ENCODE results near the gene POLR2I.
"Not testable (repeated sequence)": the region's sequence is repeated elsewhere in the genome, so short reads cannot be mapped to it uniquely, and the experiment has no call there.

POLR2I gene

DNA sequence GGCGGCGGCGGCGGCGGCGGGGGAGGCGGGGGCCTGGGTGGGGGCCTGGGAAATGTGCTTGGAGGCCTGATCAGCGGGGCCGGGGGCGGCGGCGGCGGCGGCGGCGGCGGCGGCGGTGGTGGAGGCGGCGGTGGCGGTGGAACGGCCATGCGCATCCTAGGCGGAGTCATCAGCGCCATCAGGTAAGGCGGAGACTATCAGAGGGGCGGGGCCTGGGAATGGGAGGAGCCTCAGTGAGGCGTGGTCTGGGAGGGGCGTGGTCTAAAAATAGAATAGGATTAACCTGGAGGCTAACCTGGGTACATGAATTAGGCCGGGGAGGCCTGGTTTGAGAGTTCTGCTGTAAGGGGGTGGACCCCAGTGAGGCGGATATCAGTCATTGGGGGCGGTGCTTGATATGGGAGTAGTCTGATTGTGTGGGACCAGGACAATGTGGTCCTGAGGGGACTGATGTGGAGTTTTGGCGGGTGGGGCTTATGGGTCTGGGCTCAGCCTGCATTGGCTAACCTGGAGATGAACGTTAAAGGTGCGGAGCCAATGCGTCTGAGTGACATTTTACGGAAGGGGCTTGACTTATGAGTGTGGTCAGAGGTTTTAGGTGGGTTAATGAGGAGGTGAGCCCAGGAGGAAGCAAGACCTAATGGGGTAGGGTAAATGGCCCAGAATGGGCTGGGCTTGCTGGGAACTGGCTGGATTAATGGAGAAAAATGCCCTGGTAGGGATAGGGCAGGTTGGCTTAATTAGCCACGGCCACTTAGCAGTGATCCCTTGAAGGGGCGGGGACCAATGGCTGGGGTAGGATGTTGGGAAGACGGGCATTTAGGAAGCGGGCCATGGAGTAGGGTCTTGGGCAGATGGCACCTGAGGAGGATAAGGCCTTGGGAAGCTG, 26.6 kb upstream of the POLR2I start:
- peak overlapping the region; percentile 99 for H3K4me3 ChIP-seq (ENCODE audit: control insufficient read depth, low read depth, low read length)
- TF ChIP-seq, protein P1, sequence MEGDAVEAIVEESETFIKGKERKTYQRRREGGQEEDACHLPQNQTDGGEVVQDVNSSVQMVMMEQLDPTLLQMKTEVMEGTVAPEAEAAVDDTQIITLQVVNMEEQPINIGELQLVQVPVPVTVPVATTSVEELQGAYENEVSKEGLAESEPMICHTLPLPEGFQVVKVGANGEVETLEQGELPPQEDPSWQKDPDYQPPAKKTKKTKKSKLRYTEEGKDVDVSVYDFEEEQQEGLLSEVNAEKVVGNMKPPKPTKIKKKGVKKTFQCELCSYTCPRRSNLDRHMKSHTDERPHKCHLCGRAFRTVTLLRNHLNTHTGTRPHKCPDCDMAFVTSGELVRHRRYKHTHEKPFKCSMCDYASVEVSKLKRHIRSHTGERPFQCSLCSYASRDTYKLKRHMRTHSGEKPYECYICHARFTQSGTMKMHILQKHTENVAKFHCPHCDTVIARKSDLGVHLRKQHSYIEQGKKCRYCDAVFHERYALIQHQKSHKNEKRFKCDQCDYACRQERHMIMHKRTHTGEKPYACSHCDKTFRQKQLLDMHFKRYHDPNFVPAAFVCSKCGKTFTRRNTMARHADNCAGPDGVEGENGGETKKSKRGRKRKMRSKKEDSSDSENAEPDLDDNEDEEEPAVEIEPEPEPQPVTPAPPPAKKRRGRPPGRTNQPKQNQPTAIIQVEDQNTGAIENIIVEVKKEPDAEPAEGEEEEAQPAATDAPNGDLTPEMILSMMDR (IDR thresholded peaks at IDR 0.05; ENCODE audit: control insufficient read depth, insufficient read depth, low read depth, low read length, missing control alignments) = no peak
- no peak for DNase-seq (ENCODE audit: low read depth)

DNA sequence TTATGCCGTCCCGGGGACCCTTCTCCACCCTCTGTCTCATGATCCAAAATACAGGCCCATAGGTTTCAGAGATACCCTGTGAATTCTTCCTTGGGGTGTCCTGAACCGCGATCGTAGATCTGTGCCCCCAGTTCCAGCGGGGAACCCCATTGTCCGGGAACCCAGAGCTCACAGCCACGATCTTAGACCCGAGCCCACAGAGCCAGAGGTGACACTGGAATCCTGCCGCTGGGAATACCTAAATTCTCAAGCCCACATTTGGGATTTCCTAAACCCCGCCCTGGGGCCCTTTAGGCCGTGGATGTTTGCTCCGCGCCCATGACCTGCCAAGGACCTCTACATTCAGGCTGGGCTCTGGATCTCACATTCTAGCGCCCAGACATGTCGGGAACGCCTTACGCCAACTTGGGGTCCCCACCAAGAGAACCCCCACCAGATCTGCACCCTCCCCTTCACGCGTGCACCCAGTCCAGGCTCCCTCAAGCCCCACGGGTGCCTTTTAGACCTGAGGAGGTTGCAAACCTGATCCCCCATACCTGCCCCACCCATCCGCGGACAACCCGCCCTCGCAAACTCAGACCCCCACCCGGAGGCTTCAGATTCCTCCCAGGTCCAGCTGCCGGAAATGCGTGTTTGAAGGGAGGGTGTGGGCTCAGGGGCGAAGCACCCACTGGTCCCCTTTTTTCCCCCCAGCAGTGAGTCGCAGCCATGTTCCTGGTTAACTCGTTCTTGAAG, 25.8 kb upstream of the POLR2I start:
- no peak for DNase-seq (ENCODE audit: low read depth)

DNA sequence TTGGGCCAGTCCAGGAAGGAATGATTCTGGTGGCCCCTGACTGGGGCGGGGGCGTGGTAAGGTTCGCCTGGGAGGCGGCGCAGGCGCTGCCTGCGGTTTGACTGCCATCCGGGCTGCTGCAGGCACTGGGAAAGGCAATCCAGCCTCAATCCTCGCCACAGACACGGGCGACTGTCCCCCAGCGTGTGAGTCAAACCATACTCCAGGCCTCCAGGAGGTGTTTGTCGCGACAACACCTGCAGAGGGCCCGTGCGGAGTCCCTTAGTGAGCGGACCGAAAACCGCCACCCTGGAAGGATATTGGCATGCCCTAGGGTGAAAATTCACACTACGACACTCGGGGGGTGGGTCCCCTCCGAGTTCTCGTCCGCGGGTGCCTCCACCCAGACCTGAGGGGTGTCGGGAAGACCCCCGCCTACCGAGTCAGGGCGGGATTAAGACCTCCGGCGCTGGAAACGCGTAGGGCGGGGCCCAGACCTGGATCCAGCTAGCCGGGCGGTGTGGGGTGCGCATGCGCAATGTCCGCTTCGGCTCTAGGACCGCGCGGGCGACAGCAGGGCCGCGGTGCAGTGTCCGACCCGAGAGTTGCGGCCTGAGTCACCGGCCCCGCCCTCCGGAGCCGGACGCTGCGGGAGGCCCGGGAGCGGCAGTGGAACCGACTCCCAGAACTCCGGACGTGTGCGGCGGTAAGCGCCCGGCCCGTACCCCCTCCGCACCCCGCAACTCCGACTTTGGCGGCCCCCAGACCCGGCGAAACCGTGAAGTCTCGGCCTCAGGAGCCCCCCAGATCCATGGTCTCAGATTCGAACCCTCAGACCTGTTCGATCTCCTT, 25.0 kb upstream of the POLR2I start, which contains the start of gene CAPNS1:
TSS of gene CAPNS1 (plus strand) at position 594 of the 831 bp plus-strand sequence. CDS start 946 bp downstream, outside the sequence.
- peak; percentile 71 for DNase-seq (ENCODE audit: low read depth)
- peak within 1 kb of the TSS; percentile 99 for H3K4me3 ChIP-seq (ENCODE audit: control insufficient read depth, low read depth, low read length)
- TF ChIP-seq, protein P1 (IDR thresholded peaks at IDR 0.05; ENCODE audit: control insufficient read depth, insufficient read depth, low read depth, low read length, missing control alignments) = peak; percentile 7

More for the DNA sequence above, 25.8 kb upstream of the POLR2I start:
- TF ChIP-seq, protein P1 (IDR thresholded peaks at IDR 0.05; ENCODE audit: control insufficient read depth, insufficient read depth, low read depth, low read length, missing control alignments) = no peak
- peak overlapping the region; percentile 99 for H3K4me3 ChIP-seq (ENCODE audit: control insufficient read depth, low read depth, low read length)

DNA sequence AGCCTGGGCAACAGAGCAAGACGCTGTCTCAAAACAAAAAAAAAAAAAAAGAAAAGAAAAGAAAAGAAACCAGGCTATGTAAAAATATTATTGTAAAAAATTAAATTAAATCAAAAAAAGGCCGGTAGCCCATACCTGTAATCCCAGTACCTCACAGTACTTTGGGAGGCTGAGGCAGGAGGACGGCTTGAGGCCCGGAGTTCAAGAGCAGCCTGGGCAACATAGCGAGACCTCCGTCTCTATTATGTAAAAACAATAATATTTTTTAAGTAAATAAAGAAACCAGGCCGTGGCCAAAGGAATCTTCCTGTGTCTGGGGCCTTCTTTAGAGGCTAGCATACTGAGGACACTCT, 24.4 kb upstream of the POLR2I start:
- TF ChIP-seq, protein P1 (IDR thresholded peaks at IDR 0.05; ENCODE audit: control insufficient read depth, insufficient read depth, low read depth, low read length, missing control alignments) = no peak
- DNase-seq (ENCODE audit: low read depth) = no peak
- H3K4me3 ChIP-seq (ENCODE audit: control insufficient read depth, low read depth, low read length) = peak overlapping the region; percentile 99

DNA sequence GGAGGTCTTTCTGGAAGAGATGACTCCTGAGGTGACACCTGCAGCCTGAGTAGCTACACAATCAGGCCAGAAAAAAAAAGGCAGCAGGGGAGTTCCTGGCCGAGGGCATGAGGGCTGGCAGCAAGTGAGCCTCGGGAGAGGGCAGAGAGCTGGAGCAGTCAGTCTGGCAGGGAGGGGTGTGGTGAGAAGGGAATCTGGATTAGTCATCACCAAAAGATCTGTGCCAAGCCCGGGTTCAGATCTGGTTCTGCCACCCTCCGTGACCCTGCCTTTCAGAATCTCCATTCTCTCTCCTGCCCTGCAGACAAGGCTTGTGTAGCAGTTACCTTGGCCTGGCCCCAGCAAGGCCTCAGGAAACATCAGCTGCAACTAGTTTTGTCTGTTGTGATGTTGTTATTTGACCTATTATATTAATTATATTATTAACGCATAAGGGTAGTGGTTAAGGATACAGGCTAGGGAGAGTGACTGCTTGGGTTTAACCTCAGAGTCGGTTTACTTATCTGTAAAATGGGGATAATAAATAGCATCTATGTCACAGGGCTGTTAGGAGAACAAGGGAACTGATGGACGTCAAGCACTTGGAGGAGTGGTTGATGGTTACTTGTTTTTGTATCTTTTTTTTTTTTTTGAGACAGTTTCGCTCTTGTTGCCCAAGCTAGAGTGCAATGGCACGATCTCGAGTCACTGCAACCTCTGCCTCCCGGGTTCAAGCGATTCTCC, 22.4 kb upstream of the POLR2I start:
- TF ChIP-seq, protein P1 (IDR thresholded peaks at IDR 0.05; ENCODE audit: control insufficient read depth, insufficient read depth, low read depth, low read length, missing control alignments) = no peak
- no peak overlapping the region for H3K4me3 ChIP-seq (ENCODE audit: control insufficient read depth, low read depth, low read length)
- no peak for DNase-seq (ENCODE audit: low read depth)

DNA sequence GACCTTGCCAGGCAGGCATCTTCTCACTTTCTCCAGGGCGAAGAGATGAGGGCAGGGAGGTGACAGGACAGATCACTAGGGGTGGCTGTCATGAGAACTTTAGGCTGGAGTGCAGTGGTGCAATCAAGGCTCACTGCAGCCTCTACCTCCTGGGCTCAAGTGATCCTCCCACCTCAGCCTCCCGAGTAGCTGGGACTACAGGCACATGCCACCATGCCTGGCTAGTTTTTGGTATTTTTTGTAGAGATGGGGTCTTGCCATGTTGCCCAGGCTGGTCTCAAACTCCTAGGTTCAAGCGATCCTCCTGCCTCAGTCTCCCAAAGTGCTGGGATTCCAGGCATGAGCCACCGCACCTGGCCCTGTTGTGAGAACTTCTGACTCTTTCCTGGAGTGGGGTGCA, 20.2 kb upstream of the POLR2I start:
- not testable (repeated sequence) for DNase-seq (ENCODE audit: low read depth); H3K4me3 ChIP-seq (ENCODE audit: control insufficient read depth, low read depth, low read length)

DNA sequence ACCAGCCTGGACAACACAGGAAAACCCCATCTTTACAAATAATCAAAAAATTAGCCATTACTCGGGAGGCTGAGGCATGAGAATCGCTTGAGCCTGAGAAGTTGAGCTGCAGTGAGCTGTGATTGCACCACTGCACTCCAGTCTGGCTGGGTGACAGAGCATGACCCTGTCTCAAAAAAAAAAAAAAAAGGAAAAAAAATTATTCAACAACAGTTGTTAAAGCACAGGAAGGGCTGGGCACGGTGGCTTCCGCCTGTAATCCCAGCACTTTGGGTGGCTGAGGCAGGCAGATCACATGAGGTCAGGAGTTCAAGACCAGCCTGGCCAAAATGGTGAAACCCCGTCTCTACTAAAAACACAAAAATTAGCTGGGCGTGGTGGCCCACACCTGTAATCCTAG, 16.5 kb upstream of the POLR2I start:
- not testable (repeated sequence) for DNase-seq (ENCODE audit: low read depth); H3K4me3 ChIP-seq (ENCODE audit: control insufficient read depth, low read depth, low read length)
